ENCODE data around the gene NGEF. TPM values are rescaled to one million over a fixed set of nuclear protein-coding genes. Genes with fewer than 3 reads are reported as not detected.

Gene NGEF
- total and polyA plus RNA-seq, 4 donors: 15.4 to 46.3 (median 29.2) TPM

DNA sequence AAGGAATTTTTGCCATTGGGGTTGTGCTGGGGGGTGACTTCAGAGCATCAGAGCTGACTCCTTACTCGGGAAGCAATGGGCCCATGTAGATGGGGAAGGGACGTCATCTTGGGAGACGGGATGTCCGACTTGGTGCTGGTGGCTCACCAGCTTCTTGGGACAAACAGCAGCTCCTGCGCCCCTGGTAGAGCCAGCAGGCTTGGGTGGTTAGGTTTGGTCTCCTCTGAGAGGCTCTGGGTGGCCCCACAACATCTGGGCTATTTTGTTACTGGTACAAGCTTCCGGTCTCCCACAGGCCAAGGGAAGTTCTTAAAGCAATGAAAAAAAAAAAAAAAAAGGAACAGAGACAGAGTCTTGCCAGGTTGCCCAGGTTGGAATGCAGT is 1.8 kb downstream of the NGEF start:
- WGBS (ENCODE audit: insufficient coverage): 93% methylated on average over 6 of the region's 6 CpGs
- no peak for DNase-seq (ENCODE audit: low read depth in 4 of 6, low spot score in 6 of 6)
- no peak overlapping the region for H3K27ac ChIP-seq (ENCODE audit: low read depth, low read length)
- H3K27me3 ChIP-seq (ENCODE audit: control insufficient read depth, insufficient read depth, low read length): no peaks in the 10 kb centered on the region
- no peaks in the 10 kb centered on the region for H3K36me3 ChIP-seq (ENCODE audit: control insufficient read depth, insufficient read depth, low read length)
- H3K4me1 ChIP-seq (ENCODE audit: control insufficient read depth, insufficient read depth, low read length): peaks cover 11% of the 10 kb centered on the region
- H3K9me3 ChIP-seq (ENCODE audit: control insufficient read depth, insufficient read depth, low read length): no peaks in the 10 kb centered on the region
- no peak overlapping the region for H3K4me3 ChIP-seq (ENCODE audit: low read depth, low read length)

DNA sequence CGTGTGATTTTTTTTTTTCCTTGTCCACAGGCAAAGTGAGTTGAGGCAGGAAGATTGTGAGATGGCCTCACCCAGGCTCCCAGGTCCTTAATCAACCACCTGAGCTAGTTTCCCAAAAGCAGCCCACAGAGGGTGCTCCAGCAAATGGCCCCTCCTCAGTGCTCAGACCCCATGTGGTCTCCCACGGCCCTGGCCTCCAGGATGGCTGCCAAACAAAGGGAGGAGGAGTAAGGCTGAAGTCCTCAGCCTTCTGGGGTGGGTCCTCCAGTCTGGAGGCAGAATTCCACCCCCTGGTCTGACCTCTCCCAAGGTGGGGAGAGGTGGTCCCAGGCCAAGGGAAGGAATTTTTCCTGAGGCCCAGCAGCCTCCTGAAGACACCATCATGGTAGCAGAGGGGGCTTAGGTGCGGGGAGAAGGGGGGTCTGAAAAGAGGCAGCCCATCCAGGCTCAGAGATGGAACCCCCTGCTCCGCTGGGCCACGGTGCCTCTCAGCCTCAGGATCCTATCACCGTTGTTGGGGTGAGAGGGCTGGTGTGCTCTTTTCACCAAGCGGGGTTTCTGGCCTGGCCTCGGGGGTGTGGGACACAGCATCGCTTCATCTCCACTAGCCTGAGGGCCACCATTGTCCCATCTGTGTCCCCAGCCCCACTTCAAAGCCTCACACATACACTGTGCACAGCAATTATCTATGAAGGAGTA is 2.3 kb downstream of the NGEF start:
- no peaks in the 10 kb centered on the region for H3K9me3 ChIP-seq (ENCODE audit: control insufficient read depth, insufficient read depth, low read length)
- 97% methylated on average over 5 of the region's 9 CpGs for whole genome bisulfite sequencing (ENCODE audit: insufficient coverage)
- no peak overlapping the region for H3K27ac ChIP-seq (ENCODE audit: low read depth, low read length)
- H3K4me3 ChIP-seq (ENCODE audit: low read depth, low read length): no peak overlapping the region
- peaks cover 11% of the 10 kb centered on the region for H3K4me1 ChIP-seq (ENCODE audit: control insufficient read depth, insufficient read depth, low read length)
- no peaks in the 10 kb centered on the region for H3K27me3 ChIP-seq (ENCODE audit: control insufficient read depth, insufficient read depth, low read length)
- no peak for DNase-seq (ENCODE audit: low read depth in 4 of 6, low spot score in 6 of 6)
- no peaks in the 10 kb centered on the region for H3K36me3 ChIP-seq (ENCODE audit: control insufficient read depth, insufficient read depth, low read length)

DNA sequence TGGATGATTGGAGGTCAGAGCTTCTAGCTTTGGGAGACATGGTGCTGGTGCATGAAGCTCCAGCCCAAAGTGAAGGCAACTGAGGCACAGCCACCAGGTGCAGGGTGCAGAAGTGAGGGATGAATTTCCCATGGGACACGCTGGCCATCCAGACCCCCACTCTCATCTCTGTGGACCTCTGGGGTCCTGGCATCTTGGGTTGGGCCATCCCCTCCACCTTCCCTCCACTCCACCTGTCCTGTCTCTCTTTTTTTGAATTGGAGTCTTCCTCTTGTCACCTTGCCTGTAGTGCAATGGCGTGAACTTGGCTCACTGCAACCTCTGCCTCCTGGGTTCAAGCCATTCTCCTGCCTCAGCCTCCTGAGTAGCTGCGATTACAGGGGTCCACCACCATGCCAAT is 3.4 kb downstream of the NGEF start:
- H3K9me3 ChIP-seq (ENCODE audit: control insufficient read depth, insufficient read depth, low read length): no peaks in the 10 kb centered on the region
- no peak overlapping the region for H3K4me3 ChIP-seq (ENCODE audit: low read depth, low read length)
- DNase-seq (ENCODE audit: low read depth in 4 of 6, low spot score in 6 of 6): no peak
- no peaks in the 10 kb centered on the region for H3K36me3 ChIP-seq (ENCODE audit: control insufficient read depth, insufficient read depth, low read length)
- H3K4me1 ChIP-seq (ENCODE audit: control insufficient read depth, insufficient read depth, low read length): peaks cover 11% of the 10 kb centered on the region
- WGBS (ENCODE audit: insufficient coverage): 94% methylated on average over 3 of the region's 3 CpGs
- no peak overlapping the region for H3K27ac ChIP-seq (ENCODE audit: low read depth, low read length)
- H3K27me3 ChIP-seq (ENCODE audit: control insufficient read depth, insufficient read depth, low read length): no peaks in the 10 kb centered on the region

DNA sequence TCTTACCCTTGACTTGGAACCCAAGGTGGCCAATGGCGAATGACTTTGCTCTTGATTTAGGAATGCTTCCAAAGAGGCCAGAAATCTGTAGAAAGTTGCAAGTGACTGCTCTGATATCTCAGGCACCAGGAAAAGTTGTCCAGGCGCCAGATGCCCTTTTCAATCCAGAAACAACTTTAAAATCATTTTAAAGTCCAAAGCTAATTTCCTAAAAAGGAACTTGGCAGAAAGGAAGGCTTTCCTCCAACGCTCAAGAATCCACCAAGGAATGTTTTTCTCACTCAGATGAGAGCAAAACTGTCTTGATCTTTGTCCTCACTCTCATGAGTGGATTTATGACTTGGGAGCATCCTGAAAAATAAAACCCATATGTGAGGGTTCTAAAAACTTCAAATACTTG is 5.3 kb downstream of the NGEF start:
- peak in 1 of 6 donors; percentile 44 for DNase-seq (ENCODE audit: low read depth in 4 of 6, low spot score in 6 of 6)
- H3K4me1 ChIP-seq (ENCODE audit: control insufficient read depth, insufficient read depth, low read length): peaks cover 10% of the 10 kb centered on the region
- H3K27me3 ChIP-seq (ENCODE audit: control insufficient read depth, insufficient read depth, low read length): no peaks in the 10 kb centered on the region
- H3K27ac ChIP-seq (ENCODE audit: low read depth, low read length): no peak overlapping the region
- no peaks in the 10 kb centered on the region for H3K36me3 ChIP-seq (ENCODE audit: control insufficient read depth, insufficient read depth, low read length)
- H3K4me3 ChIP-seq (ENCODE audit: low read depth, low read length): no peak overlapping the region
- 100% methylated on average over 1 of the region's 3 CpGs for WGBS (ENCODE audit: insufficient coverage)
- H3K9me3 ChIP-seq (ENCODE audit: control insufficient read depth, insufficient read depth, low read length): no peaks in the 10 kb centered on the region

DNA sequence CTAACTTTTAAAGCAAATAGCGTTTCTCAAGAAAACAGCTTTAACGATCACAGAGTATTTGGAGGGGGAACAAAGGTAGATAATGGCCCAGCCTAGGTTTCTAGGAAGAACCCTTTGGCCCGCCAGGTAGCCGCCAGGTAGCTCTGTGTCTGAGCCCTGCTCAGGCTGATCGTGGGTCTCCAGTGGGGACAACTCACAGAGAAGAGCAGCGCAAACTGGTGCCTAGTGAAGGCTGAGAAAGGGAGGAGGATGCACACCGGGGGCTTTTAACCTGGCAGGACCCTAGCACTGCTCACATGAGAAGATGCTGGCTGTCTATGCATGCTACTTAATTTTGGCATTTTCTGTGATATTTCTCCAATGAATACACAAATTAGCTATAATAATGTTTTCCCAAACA is 5.8 kb downstream of the NGEF start:
- Histone ChIP-seq H3K4me1 (ENCODE audit: control insufficient read depth, insufficient read depth, low read length) (peaks cover 5% of the 10 kb centered on the region), H3K27ac (ENCODE audit: low read depth, low read length) (no peak overlapping the region), H3K27me3 (ENCODE audit: control insufficient read depth, insufficient read depth, low read length) (no peaks in the 10 kb centered on the region), H3K9me3 (ENCODE audit: control insufficient read depth, insufficient read depth, low read length) (no peaks in the 10 kb centered on the region), H3K36me3 (ENCODE audit: control insufficient read depth, insufficient read depth, low read length) (no peaks in the 10 kb centered on the region), H3K4me3 (ENCODE audit: low read depth, low read length) (no peak overlapping the region)
- DNase-seq (ENCODE audit: low read depth in 4 of 6, low spot score in 6 of 6): no peak
- WGBS (ENCODE audit: insufficient coverage): 93% methylated on average over 6 of the region's 7 CpGs

DNA sequence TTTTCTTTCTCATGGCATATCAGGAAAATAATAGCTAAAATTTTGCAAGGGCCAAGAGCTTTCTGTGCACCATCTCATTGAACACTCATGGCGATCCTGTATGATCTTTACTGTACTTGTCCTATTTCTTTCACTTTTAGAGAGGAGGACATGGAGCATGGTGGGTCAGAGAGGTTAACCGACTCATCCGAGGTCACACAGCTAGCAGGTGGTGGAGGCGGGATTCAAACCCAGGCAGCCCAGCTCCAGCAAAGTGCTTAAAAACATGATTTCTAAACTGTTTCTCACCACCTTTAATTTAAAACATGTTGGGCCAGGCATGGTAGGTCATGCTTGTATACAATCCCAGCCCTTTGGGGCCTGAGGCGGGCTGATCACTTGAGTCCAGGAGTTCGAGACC is 6.4 kb downstream of the NGEF start:
- no peak for DNase-seq (ENCODE audit: low read depth in 4 of 6, low spot score in 6 of 6)
- H3K4me3 ChIP-seq (ENCODE audit: low read depth, low read length): no peak overlapping the region
- no peaks in the 10 kb centered on the region for H3K9me3 ChIP-seq (ENCODE audit: control insufficient read depth, insufficient read depth, low read length)
- H3K36me3 ChIP-seq (ENCODE audit: control insufficient read depth, insufficient read depth, low read length): no peaks in the 10 kb centered on the region
- no peak overlapping the region for H3K27ac ChIP-seq (ENCODE audit: low read depth, low read length)
- WGBS (ENCODE audit: insufficient coverage): no CpG with 5 or more reads among the region's 6 CpGs
- H3K27me3 ChIP-seq (ENCODE audit: control insufficient read depth, insufficient read depth, low read length): no peaks in the 10 kb centered on the region
- peaks cover 2% of the 10 kb centered on the region for H3K4me1 ChIP-seq (ENCODE audit: control insufficient read depth, insufficient read depth, low read length)

DNA sequence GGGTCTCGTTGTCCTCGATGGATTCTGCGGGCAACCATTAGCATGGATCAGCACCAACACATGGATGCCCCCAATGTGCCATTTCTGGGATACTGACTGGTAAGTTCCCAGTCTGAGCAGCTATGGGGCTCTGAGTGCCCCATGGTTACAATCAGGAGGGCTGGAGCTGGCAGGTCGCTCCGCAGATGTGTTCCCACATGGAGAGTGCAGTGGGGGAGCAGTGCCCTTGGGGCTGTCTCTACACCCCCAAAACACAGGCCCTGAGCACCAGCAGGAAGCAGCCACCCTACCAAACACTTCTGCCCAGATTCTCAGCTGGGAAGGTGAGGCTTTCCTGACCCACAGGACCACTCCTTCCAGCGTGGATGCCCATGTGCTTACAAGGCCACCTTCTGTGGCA is 8.0 kb downstream of the NGEF start:
- H3K4me1 ChIP-seq (ENCODE audit: control insufficient read depth, insufficient read depth, low read length): no peaks in the 10 kb centered on the region
- WGBS (ENCODE audit: insufficient coverage): 92% methylated on average over 3 of the region's 6 CpGs
- no peaks in the 10 kb centered on the region for H3K9me3 ChIP-seq (ENCODE audit: control insufficient read depth, insufficient read depth, low read length)
- H3K4me3 ChIP-seq (ENCODE audit: low read depth, low read length): no peak overlapping the region
- H3K27ac ChIP-seq (ENCODE audit: low read depth, low read length): no peak overlapping the region
- H3K36me3 ChIP-seq (ENCODE audit: control insufficient read depth, insufficient read depth, low read length): no peaks in the 10 kb centered on the region
- no peaks in the 10 kb centered on the region for H3K27me3 ChIP-seq (ENCODE audit: control insufficient read depth, insufficient read depth, low read length)
- no peak for DNase-seq (ENCODE audit: low read depth in 4 of 6, low spot score in 6 of 6)

DNA sequence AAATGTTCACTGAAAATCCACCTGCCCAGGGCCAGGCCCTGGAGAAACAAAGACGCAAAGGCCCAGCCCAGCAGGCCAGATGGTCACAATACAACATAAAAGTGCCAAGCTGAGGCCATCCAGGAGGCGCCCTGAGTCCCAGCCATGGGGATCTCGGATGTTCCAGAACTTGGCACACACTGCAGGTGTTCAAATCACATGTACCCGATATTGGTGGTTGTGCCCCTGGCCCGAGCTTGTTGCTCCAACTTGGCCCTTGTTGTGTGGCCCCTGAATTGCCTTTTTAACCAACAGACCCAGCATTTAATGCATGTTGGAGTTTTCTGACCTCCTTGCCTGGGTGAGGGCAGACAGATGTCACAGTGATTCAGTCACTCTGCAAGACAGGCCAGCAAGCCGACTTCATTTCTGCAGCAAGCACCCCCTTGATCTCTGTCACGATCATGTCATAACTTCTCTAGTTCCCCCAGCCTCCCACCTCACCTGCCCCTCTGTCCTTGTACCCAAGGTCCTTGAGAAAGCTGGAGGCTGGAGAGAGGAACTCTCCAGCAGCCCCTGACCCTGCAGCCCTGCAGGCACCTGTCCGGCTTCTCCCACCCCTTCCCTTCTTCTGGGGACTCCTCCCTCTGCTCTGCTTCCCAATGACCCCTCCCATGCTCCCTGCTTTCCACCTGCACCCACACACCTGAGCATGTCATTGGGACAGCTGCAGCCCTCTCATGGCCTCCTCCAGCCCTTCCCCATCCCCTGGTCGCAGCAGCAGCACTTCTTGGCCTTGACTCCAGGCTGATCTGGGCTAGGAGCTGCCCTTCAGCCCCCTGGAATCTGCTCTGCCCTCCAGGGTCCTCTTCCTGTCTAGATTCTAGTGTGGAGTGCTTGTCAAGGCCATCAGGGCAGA is 9.1 kb downstream of the NGEF start:
- 86% methylated on average over 9 of the region's 9 CpGs for WGBS (ENCODE audit: insufficient coverage)
- Histone ChIP-seq H3K27me3 (ENCODE audit: control insufficient read depth, insufficient read depth, low read length) (no peaks in the 10 kb centered on the region), H3K36me3 (ENCODE audit: control insufficient read depth, insufficient read depth, low read length) (no peaks in the 10 kb centered on the region), H3K4me1 (ENCODE audit: control insufficient read depth, insufficient read depth, low read length) (no peaks in the 10 kb centered on the region), H3K9me3 (ENCODE audit: control insufficient read depth, insufficient read depth, low read length) (no peaks in the 10 kb centered on the region), H3K4me3 (ENCODE audit: low read depth, low read length) (no peak overlapping the region), H3K27ac (ENCODE audit: low read depth, low read length) (no peak overlapping the region)
- no peak for DNase-seq (ENCODE audit: low read depth in 4 of 6, low spot score in 6 of 6)

DNA sequence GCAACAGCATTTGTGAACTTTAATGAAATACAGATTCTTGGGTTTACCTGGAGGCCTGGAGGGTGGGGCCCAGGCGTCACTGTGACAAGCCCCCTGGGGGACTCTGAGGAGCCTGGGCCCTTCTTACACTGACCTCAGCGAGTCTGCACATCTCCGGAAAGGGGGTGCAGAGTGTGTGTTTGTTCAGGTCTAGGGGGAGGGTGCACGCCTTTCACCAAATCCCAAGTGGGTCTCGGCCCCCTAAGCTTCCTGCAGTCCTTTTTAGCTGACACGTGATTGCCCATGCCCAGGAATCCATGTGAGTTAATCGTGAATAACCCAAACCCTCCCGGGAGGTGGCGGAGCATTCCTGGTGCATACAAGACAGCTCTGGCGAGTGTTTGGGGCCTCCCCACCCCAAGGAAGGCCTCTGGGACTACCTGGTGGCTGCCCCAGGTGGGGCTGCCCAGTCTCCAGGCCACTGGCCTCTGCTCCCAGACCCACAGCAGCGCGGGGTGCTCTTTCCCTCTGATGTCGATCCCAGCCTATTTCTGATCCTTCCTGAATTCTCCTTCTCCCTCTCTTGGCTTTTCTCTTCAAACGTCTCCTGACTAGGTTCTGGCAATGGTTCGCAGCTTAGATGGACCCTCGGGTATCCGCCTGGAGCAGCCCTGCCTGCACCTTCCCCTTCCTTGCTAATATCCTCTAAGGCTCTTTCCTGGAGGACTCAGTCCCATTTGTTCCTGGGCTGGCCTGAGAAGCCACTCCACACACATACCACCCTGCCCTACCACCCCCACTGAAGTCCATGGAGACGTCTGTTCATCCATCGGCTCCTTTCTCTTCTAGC is 10.0 kb downstream of the NGEF start:
- Histone ChIP-seq H3K4me3 (ENCODE audit: low read depth, low read length) (no peak overlapping the region), H3K27ac (ENCODE audit: low read depth, low read length) (no peak overlapping the region), H3K9me3 (ENCODE audit: control insufficient read depth, insufficient read depth, low read length) (no peaks in the 10 kb centered on the region), H3K36me3 (ENCODE audit: control insufficient read depth, insufficient read depth, low read length) (no peaks in the 10 kb centered on the region), H3K27me3 (ENCODE audit: control insufficient read depth, insufficient read depth, low read length) (no peaks in the 10 kb centered on the region), H3K4me1 (ENCODE audit: control insufficient read depth, insufficient read depth, low read length) (peaks cover 7% of the 10 kb centered on the region)
- no peak for DNase-seq (ENCODE audit: low read depth in 4 of 6, low spot score in 6 of 6)
- WGBS (ENCODE audit: insufficient coverage): 84% methylated on average over 19 of the region's 19 CpGs

Measured in spinal cord (tissue), 10 donors.